Measurements from ENCODE around the gene ALDH1L2. TPM values are rescaled to one million over a fixed set of nuclear protein-coding genes. Genes with fewer than 3 reads are reported as not detected.

The ALDH1L2 gene
- polyA plus RNA-seq, 2 of the 4 experiments (the other 2 are of a cell fraction): 2.4 to 28.1 TPM

- TF ChIP-seq USF2 (IDR thresholded peaks at IDR 0.05) (no peak), KDM1A (IDR thresholded peaks at IDR 0.05; ENCODE audit: low read depth) (no peak), SREBF2 (IDR thresholded peaks at IDR 0.05) (no peak), EP300 (IDR thresholded peaks at IDR 0.05) (no peak), BCL3 (IDR thresholded peaks at IDR 0.05) (no peak), MAZ (IDR thresholded peaks at IDR 0.05; ENCODE audit: borderline replicate concordance, low read depth, low read length) (no peak), EHMT2 (IDR thresholded peaks at IDR 0.05; ENCODE audit: low read depth) (no peak), ZC3H11A (IDR thresholded peaks at IDR 0.05) (no peak), HOXA7 (CRISPR knock-in tag; IDR thresholded peaks at IDR 0.05) (no peak), E2F6 (IDR thresholded peaks at IDR 0.05; ENCODE audit: borderline replicate concordance, low read depth) (no peak), TFCP2L1 (CRISPR knock-in tag; IDR thresholded peaks at IDR 0.05) (no peak), MAX (IDR thresholded peaks at IDR 0.05) (no peak)
- H3K9me3 ChIP-seq: no peaks in the 10 kb centered on the region
- H3K4me1 ChIP-seq: no peaks in the 10 kb centered on the region
- FAIRE-seq (no peak), ATAC-seq (no peak), DNase-seq (ENCODE audit: low read depth in 1 of 2, low spot score in 1 of 2) (no peak)
- ChIA-PET CTCF (no interaction called here), POLR2A (no interaction called here)
- H3K27ac ChIP-seq: no peak overlapping the region
- 95% methylated on average over 3 of the region's 3 CpGs for WGBS (ENCODE audit: missing lambda C conversion rate)
- H3K4me3 ChIP-seq: no peak overlapping the region
- no peak overlapping the region for H3K4me2 ChIP-seq
Measured at GRCh38 chr12:104997541-104997940, 86.7 kb downstream of the ALDH1L2 start.

GRCh38 chr12:104994336-104994735, 89.9 kb downstream of the ALDH1L2 start:
- Histone ChIP-seq H3K9me3 (no peaks in the 10 kb centered on the region), H3K4me1 (no peaks in the 10 kb centered on the region), H3K4me2 (no peak overlapping the region), H3K27ac (no peak overlapping the region), H3K4me3 (no peak overlapping the region)
- 94% methylated on average over 3 of the region's 3 CpGs for WGBS (ENCODE audit: missing lambda C conversion rate)
- POLR2A ChIA-PET: no interaction called here
- CTCF ChIA-PET: interaction anchor here (1.1 kb wide), 1 partner anchor 9 kb away, joined by 5 read pairs; no protein-coding TSS in a partner anchor
- ATAC-seq (no peak), FAIRE-seq (no peak), DNase-seq (ENCODE audit: low read depth in 1 of 2, low spot score in 1 of 2) (no peak)
- TF ChIP-seq CTCF (IDR thresholded peaks at IDR 0.05) (no peak), SMC3 (IDR thresholded peaks at IDR 0.05) (no peak)

- no peak for TF ChIP-seq GATA3 (IDR thresholded peaks at IDR 0.05; ENCODE audit: borderline replicate concordance)
- no peak for TF ChIP-seq ATOH8 (CRISPR knock-in tag; IDR thresholded peaks at IDR 0.05; ENCODE audit: low read depth)
- no peak for TF ChIP-seq MAX (IDR thresholded peaks at IDR 0.05)
- TF ChIP-seq HDAC2 (IDR thresholded peaks at IDR 0.05): no peak
- no peak for TF ChIP-seq RCOR1 (IDR thresholded peaks at IDR 0.05; ENCODE audit: low read depth, low read length)
- TF ChIP-seq PHF8 (IDR thresholded peaks at IDR 0.05; ENCODE audit: borderline replicate concordance, low read depth): no peak
- no peak for TF ChIP-seq HOXB13 (CRISPR knock-in tag; IDR thresholded peaks at IDR 0.05; ENCODE audit: low read depth)
- no peak for TF ChIP-seq POLR2AphosphoS2 (conservative IDR thresholded peaks at IDR 0.05; ENCODE audit: low read length)
- TF ChIP-seq ZFP36 (IDR thresholded peaks at IDR 0.05; ENCODE audit: borderline replicate concordance, partially characterized antibody): no peak
- TF ChIP-seq CTCF (IDR thresholded peaks at IDR 0.05): no peak
- no peak for TF ChIP-seq HOXB5 (CRISPR knock-in tag; IDR thresholded peaks at IDR 0.05)
- TF ChIP-seq JUN (IDR thresholded peaks at IDR 0.05): no peak
- TF ChIP-seq ZC3H11A (IDR thresholded peaks at IDR 0.05): no peak
- ChIA-PET POLR2A (no interaction called here), CTCF (interaction anchor here (1.7 kb wide), 1 partner anchor 11 kb away, joined by 4 read pairs; no protein-coding TSS in a partner anchor)
- no peak overlapping the region for H3K4me3 ChIP-seq
- peak; percentile 13 for FAIRE-seq
- H3K4me1 ChIP-seq: peaks cover 13% of the 10 kb centered on the region
- H3K4me2 ChIP-seq: no peak overlapping the region
- WGBS (ENCODE audit: missing lambda C conversion rate): 77% methylated on average over 3 of the region's 3 CpGs
- DNase-seq (ENCODE audit: low read depth in 1 of 2, low spot score in 1 of 2): no peak
- no peak overlapping the region for H3K27ac ChIP-seq
- ATAC-seq: no peak
- no peaks in the 10 kb centered on the region for H3K9me3 ChIP-seq
Measured at GRCh38 chr12:104991565-104992128, 92.6 kb downstream of the ALDH1L2 start.
